ENCODE results near the gene DNAI2.

DNA sequence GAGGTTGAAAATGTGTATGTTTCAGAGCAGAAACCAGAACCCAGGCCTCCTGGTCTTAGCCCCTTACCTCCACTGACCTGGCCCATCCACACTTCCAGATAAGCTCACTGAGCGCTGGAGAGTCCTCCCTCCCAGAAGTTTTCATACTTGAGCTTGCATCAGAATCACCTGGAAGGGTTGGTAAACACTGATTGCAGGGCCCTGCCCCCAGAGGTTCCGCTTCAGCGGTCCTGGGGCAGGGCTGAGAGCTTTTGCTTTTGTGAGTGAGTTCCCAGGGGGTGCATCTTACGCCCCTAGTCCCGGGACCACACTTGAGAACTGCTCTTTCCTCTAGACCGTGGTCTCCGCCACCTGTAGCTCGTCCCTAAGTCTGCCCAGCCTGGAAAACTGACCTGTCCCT lies 40.1 kb upstream of the DNAI2 start:
- TF ChIP-seq POLR2AphosphoS5 (IDR thresholded peaks at IDR 0.05; ENCODE audit: low read depth, low read length) (no peak), POLR2A (IDR thresholded peaks at IDR 0.05; ENCODE audit: low read depth, low read length) (no peak)
